Duodenal mucosa (tissue), 2 donors: ENCODE results near the gene HYDIN.
"Not testable (repeated sequence)": the region's sequence is repeated elsewhere in the genome, so short reads cannot be mapped to it uniquely, and the experiment has no call there.

Experiments
- H3K27ac ChIP-seq: one replicate; pipeline ENCODE4 v1.7.0; 2013; ENCODE audit warnings: low read depth, low read length
- H3K27me3 ChIP-seq, 2 donors: one replicate each; pipeline ENCODE4 v1.7.0; 2013; ENCODE audit warnings: low read length in 2 of 2, control low read depth in 1 of 2; ENCODE audit not compliant: insufficient read depth in 2 of 2, control insufficient read depth in 1 of 2
- H3K36me3 ChIP-seq, 2 donors: one replicate each; pipeline ENCODE4 v1.7.0; 2013; ENCODE audit warnings: low read length in 2 of 2, control low read depth in 1 of 2; ENCODE audit not compliant: insufficient read depth in 2 of 2, control insufficient read depth in 1 of 2
- H3K4me1 ChIP-seq, 2 donors: one replicate each; pipeline ENCODE4 v1.7.0; 2013; ENCODE audit warnings: low read length in 2 of 2, control low read depth in 1 of 2; ENCODE audit not compliant: insufficient read depth in 2 of 2, control insufficient read depth in 1 of 2
- H3K4me3 ChIP-seq, 2 donors: one replicate each; pipeline ENCODE4 v1.7.0; 2013; ENCODE audit warnings: low read length in 2 of 2, low read depth in 1 of 2
- H3K9ac ChIP-seq, 2 donors: one replicate each; pipeline ENCODE4 v1.7.0; 2013; ENCODE audit warnings: low read length in 2 of 2, low read depth in 1 of 2
- H3K9me3 ChIP-seq, 2 donors: one replicate each; pipeline ENCODE4 v1.7.0; 2013; ENCODE audit warnings: low read length in 2 of 2, control low read depth in 1 of 2; ENCODE audit not compliant: control insufficient read depth in 1 of 2

Gene HYDIN

GRCh38 chr16:70884652-70885051 lies 345.9 kb downstream of the HYDIN start:
- not testable (repeated sequence) for H3K27me3 ChIP-seq, H3K27ac ChIP-seq, H3K9me3 ChIP-seq, H3K4me1 ChIP-seq, H3K9ac ChIP-seq, H3K36me3 ChIP-seq, H3K4me3 ChIP-seq

GRCh38 chr16:70882311-70882710 lies 348.2 kb downstream of the HYDIN start:
- H3K36me3 ChIP-seq, H3K9ac ChIP-seq, H3K4me3 ChIP-seq: not testable (repeated sequence)

GRCh38 chr16:70877895-70878294 lies 352.6 kb downstream of the HYDIN start:
- H3K9me3 ChIP-seq = not testable (repeated sequence)

More at GRCh38 chr16:70882311-70882710, 348.2 kb downstream of the HYDIN start:
- H3K27me3 ChIP-seq, H3K9me3 ChIP-seq, H3K4me1 ChIP-seq, H3K27ac ChIP-seq: not testable (repeated sequence)

GRCh38 chr16:70876442-70876841 lies 354.1 kb downstream of the HYDIN start:
- H3K4me3 ChIP-seq, H3K9ac ChIP-seq, H3K9me3 ChIP-seq, H3K27ac ChIP-seq, H3K27me3 ChIP-seq, H3K36me3 ChIP-seq, H3K4me1 ChIP-seq: not testable (repeated sequence)

More at GRCh38 chr16:70877895-70878294, 352.6 kb downstream of the HYDIN start:
- H3K4me3 ChIP-seq, H3K27me3 ChIP-seq, H3K36me3 ChIP-seq, H3K4me1 ChIP-seq, H3K9ac ChIP-seq, H3K27ac ChIP-seq: not testable (repeated sequence)

- not testable (repeated sequence) for H3K27me3 ChIP-seq, H3K4me1 ChIP-seq, H3K9ac ChIP-seq, H3K9me3 ChIP-seq, H3K4me3 ChIP-seq, H3K36me3 ChIP-seq, H3K27ac ChIP-seq
Measured at GRCh38 chr16:70864698-70865097, 365.8 kb downstream of the HYDIN start.

- H3K4me1 ChIP-seq, H3K9ac ChIP-seq, H3K27ac ChIP-seq, H3K36me3 ChIP-seq, H3K4me3 ChIP-seq, H3K27me3 ChIP-seq, H3K9me3 ChIP-seq: not testable (repeated sequence)
Measured at GRCh38 chr16:70861996-70862395, 368.5 kb downstream of the HYDIN start.

GRCh38 chr16:70851299-70851698 lies 379.2 kb downstream of the HYDIN start:
- not testable (repeated sequence) for H3K9me3 ChIP-seq, H3K4me1 ChIP-seq, H3K27ac ChIP-seq, H3K4me3 ChIP-seq, H3K27me3 ChIP-seq, H3K9ac ChIP-seq, H3K36me3 ChIP-seq

- H3K4me1 ChIP-seq, H3K9me3 ChIP-seq, H3K36me3 ChIP-seq: not testable (repeated sequence)
Measured at GRCh38 chr16:70823498-70824118, 406.9 kb downstream of the HYDIN start.

GRCh38 chr16:70822734-70823133 lies 407.8 kb downstream of the HYDIN start:
- not testable (repeated sequence) for H3K9me3 ChIP-seq, H3K9ac ChIP-seq, H3K27ac ChIP-seq, H3K4me3 ChIP-seq, H3K36me3 ChIP-seq, H3K27me3 ChIP-seq, H3K4me1 ChIP-seq

More at GRCh38 chr16:70823498-70824118, 406.9 kb downstream of the HYDIN start:
- H3K27me3 ChIP-seq, H3K27ac ChIP-seq, H3K4me3 ChIP-seq, H3K9ac ChIP-seq: not testable (repeated sequence)

GRCh38 chr16:70818088-70818487 lies 412.4 kb downstream of the HYDIN start:
- not testable (repeated sequence) for H3K36me3 ChIP-seq, H3K27me3 ChIP-seq, H3K9me3 ChIP-seq, H3K4me1 ChIP-seq, H3K9ac ChIP-seq, H3K27ac ChIP-seq, H3K4me3 ChIP-seq
